Neural cell (in vitro differentiated cells): ENCODE data around the gene COL8A1.

Source experiments
- EP300 ChIP-seq: fragments of 450-650 bp; conservative IDR thresholded peaks from 2 replicates; pipeline ENCODE4 v1.6.1; 2014; ENCODE audit warnings: antibody characterized with exemption, mild to moderate bottlenecking, moderate library complexity; ENCODE audit not compliant: poor library complexity, severe bottlenecking
- EZH2 ChIP-seq: fragments of 200-600, 300-800 bp; shearing (Covaris generic), sonication (generic); IDR thresholded peaks from 2 replicates; pipeline ENCODE4 v1.6.1; 2014; ENCODE audit warnings: antibody characterized with exemption, low read length, borderline replicate concordance, mild to moderate bottlenecking; ENCODE audit not compliant: insufficient read depth, poor library complexity, severe bottlenecking
- MXI1 ChIP-seq: fragments of 450-650 bp; conservative IDR thresholded peaks from 2 replicates; pipeline ENCODE4 v1.6.1; 2014; ENCODE audit warnings: antibody characterized with exemption, mild to moderate bottlenecking; ENCODE audit not compliant: poor library complexity, severe bottlenecking
- POLR2AphosphoS5 ChIP-seq: IDR thresholded peaks from 2 replicates; pipeline ENCODE4 v1.6.1; 2012
- RAD21 ChIP-seq: fragments of 450-650 bp; conservative IDR thresholded peaks from 2 replicates; pipeline ENCODE4 v1.6.1; 2014; ENCODE audit warnings: antibody characterized with exemption, mild to moderate bottlenecking, moderate library complexity
- TAF1 ChIP-seq: IDR thresholded peaks from 2 replicates; pipeline ENCODE4 v1.6.1; 2012; ENCODE audit warnings: low read depth
- TF ChIP-seq, protein P1 (sequence below): fragments of 450-650 bp; IDR thresholded peaks from 2 replicates; pipeline ENCODE4 v1.5.1; 2014; ENCODE audit warnings: antibody characterized with exemption, mild to moderate bottlenecking, moderate library complexity; ENCODE audit not compliant: poor library complexity, severe bottlenecking
- TF ChIP-seq, protein P2 (sequence below): IDR thresholded peaks from 2 replicates; pipeline ENCODE4 v1.6.1; 2012; ENCODE audit warnings: borderline replicate concordance

DNA sequence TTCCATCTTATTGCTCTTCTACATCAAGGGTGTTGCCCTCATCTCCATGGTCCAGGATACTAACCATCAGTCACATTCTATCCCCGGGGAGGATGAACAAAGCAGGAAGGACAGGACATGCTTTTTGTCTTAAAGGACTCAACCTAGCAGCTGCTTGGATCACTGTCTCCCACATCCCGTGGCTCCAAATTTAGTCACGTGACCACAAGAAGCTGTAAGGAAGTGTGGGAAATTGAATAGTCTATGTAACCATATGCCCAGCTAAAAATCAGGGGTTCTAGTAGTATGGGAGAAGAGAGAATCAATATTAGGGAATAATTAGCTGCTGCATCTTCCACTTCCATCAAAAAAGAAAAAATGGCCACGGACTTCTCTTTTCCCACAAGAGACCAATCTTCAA, 161.0 kb downstream of the COL8A1 start:
- TF ChIP-seq, protein P1, sequence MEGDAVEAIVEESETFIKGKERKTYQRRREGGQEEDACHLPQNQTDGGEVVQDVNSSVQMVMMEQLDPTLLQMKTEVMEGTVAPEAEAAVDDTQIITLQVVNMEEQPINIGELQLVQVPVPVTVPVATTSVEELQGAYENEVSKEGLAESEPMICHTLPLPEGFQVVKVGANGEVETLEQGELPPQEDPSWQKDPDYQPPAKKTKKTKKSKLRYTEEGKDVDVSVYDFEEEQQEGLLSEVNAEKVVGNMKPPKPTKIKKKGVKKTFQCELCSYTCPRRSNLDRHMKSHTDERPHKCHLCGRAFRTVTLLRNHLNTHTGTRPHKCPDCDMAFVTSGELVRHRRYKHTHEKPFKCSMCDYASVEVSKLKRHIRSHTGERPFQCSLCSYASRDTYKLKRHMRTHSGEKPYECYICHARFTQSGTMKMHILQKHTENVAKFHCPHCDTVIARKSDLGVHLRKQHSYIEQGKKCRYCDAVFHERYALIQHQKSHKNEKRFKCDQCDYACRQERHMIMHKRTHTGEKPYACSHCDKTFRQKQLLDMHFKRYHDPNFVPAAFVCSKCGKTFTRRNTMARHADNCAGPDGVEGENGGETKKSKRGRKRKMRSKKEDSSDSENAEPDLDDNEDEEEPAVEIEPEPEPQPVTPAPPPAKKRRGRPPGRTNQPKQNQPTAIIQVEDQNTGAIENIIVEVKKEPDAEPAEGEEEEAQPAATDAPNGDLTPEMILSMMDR, result no peak
- no peak for TF ChIP-seq POLR2AphosphoS5
- no peak for TF ChIP-seq TAF1
- no peak for TF ChIP-seq EZH2
- TF ChIP-seq, protein P2, sequence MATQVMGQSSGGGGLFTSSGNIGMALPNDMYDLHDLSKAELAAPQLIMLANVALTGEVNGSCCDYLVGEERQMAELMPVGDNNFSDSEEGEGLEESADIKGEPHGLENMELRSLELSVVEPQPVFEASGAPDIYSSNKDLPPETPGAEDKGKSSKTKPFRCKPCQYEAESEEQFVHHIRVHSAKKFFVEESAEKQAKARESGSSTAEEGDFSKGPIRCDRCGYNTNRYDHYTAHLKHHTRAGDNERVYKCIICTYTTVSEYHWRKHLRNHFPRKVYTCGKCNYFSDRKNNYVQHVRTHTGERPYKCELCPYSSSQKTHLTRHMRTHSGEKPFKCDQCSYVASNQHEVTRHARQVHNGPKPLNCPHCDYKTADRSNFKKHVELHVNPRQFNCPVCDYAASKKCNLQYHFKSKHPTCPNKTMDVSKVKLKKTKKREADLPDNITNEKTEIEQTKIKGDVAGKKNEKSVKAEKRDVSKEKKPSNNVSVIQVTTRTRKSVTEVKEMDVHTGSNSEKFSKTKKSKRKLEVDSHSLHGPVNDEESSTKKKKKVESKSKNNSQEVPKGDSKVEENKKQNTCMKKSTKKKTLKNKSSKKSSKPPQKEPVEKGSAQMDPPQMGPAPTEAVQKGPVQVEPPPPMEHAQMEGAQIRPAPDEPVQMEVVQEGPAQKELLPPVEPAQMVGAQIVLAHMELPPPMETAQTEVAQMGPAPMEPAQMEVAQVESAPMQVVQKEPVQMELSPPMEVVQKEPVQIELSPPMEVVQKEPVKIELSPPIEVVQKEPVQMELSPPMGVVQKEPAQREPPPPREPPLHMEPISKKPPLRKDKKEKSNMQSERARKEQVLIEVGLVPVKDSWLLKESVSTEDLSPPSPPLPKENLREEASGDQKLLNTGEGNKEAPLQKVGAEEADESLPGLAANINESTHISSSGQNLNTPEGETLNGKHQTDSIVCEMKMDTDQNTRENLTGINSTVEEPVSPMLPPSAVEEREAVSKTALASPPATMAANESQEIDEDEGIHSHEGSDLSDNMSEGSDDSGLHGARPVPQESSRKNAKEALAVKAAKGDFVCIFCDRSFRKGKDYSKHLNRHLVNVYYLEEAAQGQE, result no peak
- no peak for TF ChIP-seq RAD21
- TF ChIP-seq MXI1, result no peak
- TF ChIP-seq EP300, result no peak
